Kidney epithelial cell (primary cell): Measurements from ENCODE around the gene PLEKHD1. TPM values are rescaled to one million over a fixed set of nuclear protein-coding genes. Genes with fewer than 3 reads are reported as not detected.

ENCODE experiments used
- DNase-seq: peaks from one replicate; pipeline ENCODE4 v3.0.0-alpha.2; 2010; ENCODE audit warnings: low read depth
- H3K27me3 ChIP-seq: 2 replicates; pipeline ENCODE4 v1.6.0; 2011; ENCODE audit warnings: low read length; ENCODE audit not compliant: control insufficient read depth, insufficient read depth
- H3K36me3 ChIP-seq: 2 replicates; pipeline ENCODE4 v1.5.1; 2011; ENCODE audit warnings: low read length; ENCODE audit not compliant: control insufficient read depth, insufficient read depth
- H3K4me3 ChIP-seq: 2 replicates; pipeline ENCODE4 v1.5.1; 2011; ENCODE audit warnings: low read depth, mild to moderate bottlenecking, control low read depth, low read length
- total RNA-seq: library from RNA; depleted of rRNA; stranded (reverse); fragments of >200 nt; gene quantifications from 2 replicates; pipeline ENCODE4 v1.2.3, GENCODE V29; 2015
- TF ChIP-seq, protein P1 (sequence below): IDR thresholded peaks from 2 replicates; pipeline ENCODE4 v1.5.1; 2011; ENCODE audit warnings: mild to moderate bottlenecking, moderate library complexity, low read length, control low read depth, inconsistent platforms; ENCODE audit not compliant: insufficient read depth, poor library complexity, severe bottlenecking

Gene PLEKHD1
- total RNA-seq, 1 donor from 2014 or later = 0.84 TPM

DNA sequence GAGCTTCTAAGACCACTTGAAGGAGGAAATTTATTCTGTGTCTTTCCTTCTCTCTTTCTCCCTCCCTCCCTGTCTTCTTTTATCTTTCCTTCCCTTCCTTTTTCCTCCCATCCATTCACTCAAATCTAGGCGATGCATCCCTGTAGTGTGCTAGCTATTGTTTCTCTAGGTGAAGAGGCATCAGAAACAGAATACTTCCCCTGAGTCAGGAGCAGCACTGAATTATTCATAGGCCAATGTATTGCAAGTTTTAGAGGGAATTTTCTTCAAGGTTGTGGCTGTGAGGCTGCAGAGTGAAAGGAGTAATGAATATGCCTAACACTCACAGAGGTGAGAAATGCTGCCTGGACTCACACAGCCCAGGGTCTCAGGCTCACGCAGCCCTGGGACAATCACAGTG lies 67.0 kb downstream of the PLEKHD1 start:
- Histone ChIP-seq H3K36me3 (no peaks in the 10 kb centered on the region), H3K27me3 (peaks cover 13% of the 10 kb centered on the region), H3K4me3 (no peak overlapping the region)
- no peak for DNase-seq
- TF ChIP-seq, protein P1, sequence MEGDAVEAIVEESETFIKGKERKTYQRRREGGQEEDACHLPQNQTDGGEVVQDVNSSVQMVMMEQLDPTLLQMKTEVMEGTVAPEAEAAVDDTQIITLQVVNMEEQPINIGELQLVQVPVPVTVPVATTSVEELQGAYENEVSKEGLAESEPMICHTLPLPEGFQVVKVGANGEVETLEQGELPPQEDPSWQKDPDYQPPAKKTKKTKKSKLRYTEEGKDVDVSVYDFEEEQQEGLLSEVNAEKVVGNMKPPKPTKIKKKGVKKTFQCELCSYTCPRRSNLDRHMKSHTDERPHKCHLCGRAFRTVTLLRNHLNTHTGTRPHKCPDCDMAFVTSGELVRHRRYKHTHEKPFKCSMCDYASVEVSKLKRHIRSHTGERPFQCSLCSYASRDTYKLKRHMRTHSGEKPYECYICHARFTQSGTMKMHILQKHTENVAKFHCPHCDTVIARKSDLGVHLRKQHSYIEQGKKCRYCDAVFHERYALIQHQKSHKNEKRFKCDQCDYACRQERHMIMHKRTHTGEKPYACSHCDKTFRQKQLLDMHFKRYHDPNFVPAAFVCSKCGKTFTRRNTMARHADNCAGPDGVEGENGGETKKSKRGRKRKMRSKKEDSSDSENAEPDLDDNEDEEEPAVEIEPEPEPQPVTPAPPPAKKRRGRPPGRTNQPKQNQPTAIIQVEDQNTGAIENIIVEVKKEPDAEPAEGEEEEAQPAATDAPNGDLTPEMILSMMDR = no peak

DNA sequence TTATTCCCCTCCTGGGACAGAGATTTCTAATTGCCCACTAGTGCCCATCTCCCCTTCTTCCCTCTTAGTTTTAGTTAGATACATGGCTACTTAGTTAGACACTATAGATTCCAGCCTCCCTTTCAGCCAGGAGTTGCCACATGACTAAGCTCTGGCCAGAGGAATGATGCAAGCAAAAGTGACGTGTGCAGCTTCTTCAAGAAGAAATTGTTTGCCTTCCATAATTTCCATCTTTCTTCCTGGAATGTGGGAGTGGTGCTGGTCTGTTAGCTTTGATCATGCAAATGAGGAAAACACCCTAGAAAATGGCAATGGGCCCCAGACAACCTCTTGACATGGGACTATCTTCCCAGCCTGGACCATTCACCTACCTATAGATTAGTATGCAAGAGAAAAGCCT lies 68.7 kb downstream of the PLEKHD1 start:
- no peak overlapping the region for H3K4me3 ChIP-seq
- H3K27me3 ChIP-seq = peaks cover 10% of the 10 kb centered on the region
- TF ChIP-seq, protein P1 = no peak
- no peaks in the 10 kb centered on the region for H3K36me3 ChIP-seq
- no peak for DNase-seq

DNA sequence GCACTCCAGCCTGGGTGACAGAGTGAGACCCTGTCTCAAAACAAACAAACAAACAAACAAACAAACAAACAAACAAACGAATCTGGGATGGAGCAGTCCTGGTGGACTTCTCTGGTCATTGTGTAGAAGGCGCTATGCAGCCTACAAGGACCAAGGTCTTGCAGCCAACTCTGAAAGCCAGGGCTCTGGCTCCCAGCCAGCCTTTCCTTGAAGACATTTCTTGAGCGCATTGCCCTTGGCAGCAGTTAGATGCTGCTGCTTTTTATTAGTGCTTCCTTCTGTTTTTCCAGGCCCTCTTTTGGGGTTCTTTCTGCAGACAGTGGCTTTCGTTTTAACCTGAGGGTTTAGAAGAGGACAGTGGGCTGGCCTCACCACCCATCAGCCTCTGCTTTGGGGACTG lies 70.0 kb downstream of the PLEKHD1 start:
- TF ChIP-seq, protein P1 = no peak
- peaks cover 7% of the 10 kb centered on the region for H3K27me3 ChIP-seq
- no peak overlapping the region for H3K4me3 ChIP-seq
- no peaks in the 10 kb centered on the region for H3K36me3 ChIP-seq
- DNase-seq = no peak

DNA sequence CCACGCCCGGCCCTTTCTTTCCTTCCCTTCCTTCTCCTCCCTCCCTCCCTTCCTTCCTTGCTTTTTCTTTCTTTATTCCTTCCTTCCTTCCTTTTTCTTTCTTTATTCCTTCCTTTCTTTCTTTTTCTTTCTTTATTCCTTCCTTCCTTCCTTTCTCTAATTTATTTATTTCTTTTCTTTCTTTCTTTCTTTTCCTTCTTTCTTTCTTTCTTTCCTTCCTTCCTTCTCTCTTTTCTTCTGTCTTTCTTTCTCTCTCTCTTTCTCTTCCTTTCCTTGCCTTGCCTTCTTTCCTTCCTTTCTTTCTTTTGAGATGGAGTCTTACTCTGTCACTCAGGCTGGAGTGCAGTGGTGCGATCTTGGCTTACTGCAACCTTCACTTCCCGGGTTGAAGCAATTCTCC lies 74.2 kb downstream of the PLEKHD1 start:
- no peak overlapping the region for H3K4me3 ChIP-seq
- TF ChIP-seq, protein P1 = no peak
- DNase-seq = no peak
- peaks cover 21% of the 10 kb centered on the region for H3K27me3 ChIP-seq
- no peaks in the 10 kb centered on the region for H3K36me3 ChIP-seq

DNA sequence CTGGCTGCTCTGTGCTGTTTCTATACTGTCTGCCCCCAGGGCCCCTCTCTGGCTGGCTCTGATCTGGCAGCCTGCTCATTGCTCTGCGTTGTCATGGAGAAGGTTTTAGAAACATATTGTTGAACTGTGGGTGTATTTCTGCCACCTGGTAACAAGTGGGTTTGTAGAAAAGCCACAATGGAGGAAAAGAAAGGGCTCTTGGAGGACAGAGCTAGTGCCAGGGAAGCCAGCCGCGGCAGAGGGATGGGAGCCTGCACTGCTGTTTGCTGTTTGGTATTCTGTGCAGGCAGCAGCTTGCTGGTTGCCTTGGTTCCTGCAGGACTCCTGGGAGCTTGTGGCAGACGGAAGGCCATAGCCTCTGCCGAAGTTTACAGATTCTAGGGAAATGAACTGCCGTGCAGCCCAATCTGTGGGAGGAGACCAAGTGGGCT lies 75.1 kb downstream of the PLEKHD1 start:
- Histone ChIP-seq H3K36me3 (no peaks in the 10 kb centered on the region), H3K27me3 (peaks cover 24% of the 10 kb centered on the region), H3K4me3 (no peak overlapping the region)
- TF ChIP-seq, protein P1 = no peak
- no peak for DNase-seq

DNA sequence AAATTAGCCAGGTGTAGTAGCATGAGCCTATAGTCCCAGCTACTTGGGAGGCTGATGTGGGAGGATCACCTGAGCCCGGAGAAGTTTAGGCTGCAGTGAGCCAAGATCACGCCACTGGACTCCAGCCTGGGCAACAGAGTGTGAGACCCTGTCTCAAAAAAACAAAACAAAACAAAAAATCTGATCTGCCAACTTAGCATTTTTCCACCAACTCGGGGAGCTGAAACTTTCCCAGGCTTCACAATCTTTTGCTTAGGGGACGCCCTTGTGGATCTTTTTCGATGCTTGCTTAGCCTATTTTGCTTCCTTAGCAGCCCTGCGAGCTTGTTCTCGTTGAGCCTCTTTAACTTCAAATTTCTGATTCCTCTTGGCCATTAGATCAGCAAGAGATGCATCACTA lies 76.3 kb downstream of the PLEKHD1 start:
- TF ChIP-seq, protein P1 = no peak

More for the DNA sequence above, 76.3 kb downstream of the PLEKHD1 start:
- H3K27me3 ChIP-seq = peaks cover 35% of the 10 kb centered on the region
- no peak for DNase-seq
- H3K4me3 ChIP-seq = no peak overlapping the region
- H3K36me3 ChIP-seq = no peaks in the 10 kb centered on the region
